Gastrocnemius medialis (tissue), 4 donors: Measurements from ENCODE around the gene TSACC. TPM values are rescaled to one million over a fixed set of nuclear protein-coding genes. Genes with fewer than 3 reads are reported as not detected.

Experiments
- ATAC-seq, 2 donors: fragments of 150-250 bp; one replicate each; pipeline ENCODE4 v1.9.1; 2016
- DNase-seq, 2 donors: peaks; one replicate each; pipeline ENCODE4 v3.0.0-alpha.2; 2019
- H3K27ac ChIP-seq, 4 donors: fragments of 200-600 bp; sonication (generic); 1 replicate in 1 of 4; 2 replicates in 3 of 4; pipeline ENCODE4 v1.5.1; 2016 to 2018; ENCODE audit warnings: mild to moderate bottlenecking in 2 of 4, moderate library complexity in 1 of 4
- H3K27me3 ChIP-seq, 3 donors: fragments of 200-600 bp; sonication (generic) in 2 of 3; 1 replicate in 1 of 3; 2 replicates in 2 of 3; pipeline versions ENCODE4 v1.5.1 to v1.6.0; 2016 to 2019; ENCODE audit warnings: mild to moderate bottlenecking in 1 of 3, moderate library complexity in 1 of 3
- H3K36me3 ChIP-seq, 2 donors: fragments of 200-600 bp; sonication (generic) in 1 of 2; one replicate each; pipeline ENCODE4 v1.5.1; 2017 to 2018
- H3K4me1 ChIP-seq, 2 donors: fragments of 200-600 bp; sonication (generic) in 1 of 2; one replicate each; pipeline ENCODE4 v1.5.1; 2016 to 2017; ENCODE audit warnings: mild to moderate bottlenecking in 2 of 2
- H3K4me3 ChIP-seq, 4 donors: fragments of 200-600 bp; sonication (generic) in 3 of 4; 1 replicate in 1 of 4; 2 replicates in 3 of 4; pipeline ENCODE4 v1.5.1; 2016 to 2019; ENCODE audit warnings: mild to moderate bottlenecking in 2 of 4
- H3K9me3 ChIP-seq, 3 donors: fragments of 200-600 bp; sonication (generic) in 2 of 3; 1 replicate in 1 of 3; 2 replicates in 2 of 3; pipeline ENCODE4 v1.5.1; 2016 to 2019
- POLR2A ChIP-seq, 2 donors: fragments of 450-650 bp; IDR thresholded peaks; one replicate each; pipeline ENCODE4 v1.6.1; 2017; ENCODE audit warnings: antibody characterized with exemption in 2 of 2, mild to moderate bottlenecking in 2 of 2, moderate library complexity in 2 of 2
- in situ Hi-C, 4 donors: fragments of 200-750 bp; cut with MboI; loops; one replicate each; pipeline versions ENCODE4 v1.15.0 to v1.8.0; 2017; ENCODE audit warnings: low sequenced_read_pairs in 4 of 4
- intact Hi-C: fragments of 100-400 bp; cut with DNase I; formaldehyde crosslinking; loops from one replicate; pipeline ENCODE4 v1.15.1; 2023; ENCODE audit warnings: low total_unique reads
- total RNA-seq, 4 donors: library from RNA; depleted of rRNA; stranded (reverse); fragments of >200 nt; gene quantifications; one replicate each; pipeline versions ENCODE4 v1.1.0 to v1.2.3, GENCODE V29; 2016
- TF ChIP-seq, protein P1 (sequence below), 5 experiments: fragments of 450-650 bp in 3 of 5; fragments of 200-600 bp in 2 of 5; sonication (generic) in 2 of 5; IDR thresholded peaks in 4 of 5; conservative IDR thresholded peaks in 1 of 5; 1 replicate in 4 of 5; 2 replicates in 1 of 5; pipeline ENCODE4 v1.5.1; 2016 to 2019; ENCODE audit warnings: antibody characterized with exemption in 5 of 5, mild to moderate bottlenecking in 3 of 5, moderate library complexity in 3 of 5

TSACC gene
- total RNA-seq, 4 donors from 2014 or later, result not detected

DNA sequence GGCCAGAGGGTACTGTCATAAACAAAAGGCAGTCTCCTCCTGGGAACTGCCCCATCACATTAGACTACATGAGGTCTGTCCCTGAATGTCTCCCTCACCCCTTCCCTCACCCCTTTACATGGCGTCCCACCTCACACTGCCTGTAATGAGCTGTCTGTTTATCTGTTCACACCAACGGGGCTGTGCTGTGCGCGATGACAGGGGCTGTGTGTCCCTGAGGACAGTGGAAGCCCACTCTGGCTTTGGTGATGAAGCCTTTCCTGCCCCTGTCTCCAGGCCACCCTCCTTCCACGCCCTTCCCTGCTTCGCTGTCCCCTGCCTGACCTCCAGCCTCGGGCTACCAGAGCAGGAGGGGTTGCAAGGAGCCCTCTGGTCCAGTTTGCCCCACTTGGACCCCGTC, 53.4 kb downstream of the TSACC start:
- H3K27me3 ChIP-seq, result peaks cover 21 to 35% (median 22%) of the 10 kb centered on the region in 3 donors
- H3K36me3 ChIP-seq, result no peaks in the 10 kb centered on the region
- in situ Hi-C loops (no loop called here), intact Hi-C loops (no loop called here)
- no peak for ATAC-seq
- H3K4me1 ChIP-seq, result no peaks in the 10 kb centered on the region
- H3K9me3 ChIP-seq, result no peaks in the 10 kb centered on the region
- TF ChIP-seq POLR2A (IDR thresholded peaks at IDR 0.05), result no peak
- TF ChIP-seq, protein P1, sequence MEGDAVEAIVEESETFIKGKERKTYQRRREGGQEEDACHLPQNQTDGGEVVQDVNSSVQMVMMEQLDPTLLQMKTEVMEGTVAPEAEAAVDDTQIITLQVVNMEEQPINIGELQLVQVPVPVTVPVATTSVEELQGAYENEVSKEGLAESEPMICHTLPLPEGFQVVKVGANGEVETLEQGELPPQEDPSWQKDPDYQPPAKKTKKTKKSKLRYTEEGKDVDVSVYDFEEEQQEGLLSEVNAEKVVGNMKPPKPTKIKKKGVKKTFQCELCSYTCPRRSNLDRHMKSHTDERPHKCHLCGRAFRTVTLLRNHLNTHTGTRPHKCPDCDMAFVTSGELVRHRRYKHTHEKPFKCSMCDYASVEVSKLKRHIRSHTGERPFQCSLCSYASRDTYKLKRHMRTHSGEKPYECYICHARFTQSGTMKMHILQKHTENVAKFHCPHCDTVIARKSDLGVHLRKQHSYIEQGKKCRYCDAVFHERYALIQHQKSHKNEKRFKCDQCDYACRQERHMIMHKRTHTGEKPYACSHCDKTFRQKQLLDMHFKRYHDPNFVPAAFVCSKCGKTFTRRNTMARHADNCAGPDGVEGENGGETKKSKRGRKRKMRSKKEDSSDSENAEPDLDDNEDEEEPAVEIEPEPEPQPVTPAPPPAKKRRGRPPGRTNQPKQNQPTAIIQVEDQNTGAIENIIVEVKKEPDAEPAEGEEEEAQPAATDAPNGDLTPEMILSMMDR (IDR thresholded peaks at IDR 0.05 in 4 of 5, conservative IDR thresholded peaks at IDR 0.05 in 1 of 5), result no peak
- H3K4me3 ChIP-seq, result no peak overlapping the region
- DNase-seq, result no peak
- H3K27ac ChIP-seq, result no peak overlapping the region

DNA sequence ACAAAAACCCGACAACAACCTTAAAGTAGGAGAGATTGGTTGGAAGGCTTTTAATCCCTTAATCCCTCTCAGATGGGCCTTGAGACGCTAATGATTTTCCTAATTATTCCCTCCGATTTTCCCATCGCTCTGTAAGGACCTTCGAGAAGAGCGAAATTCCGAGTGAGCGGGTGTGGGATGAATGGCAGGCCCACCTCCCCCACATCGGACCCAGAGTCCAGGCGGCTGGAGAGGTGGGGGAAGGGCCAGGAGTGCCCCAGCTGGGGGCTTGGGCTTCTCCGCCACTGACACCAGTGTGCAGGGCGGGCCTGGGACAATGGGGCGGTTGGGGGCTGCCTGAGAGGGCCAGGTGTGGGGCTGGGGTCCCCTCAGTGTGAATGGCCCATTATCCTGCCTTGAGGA, 54.1 kb downstream of the TSACC start:
- Histone ChIP-seq H3K36me3 (no peaks in the 10 kb centered on the region), H3K4me3 (no peak overlapping the region), H3K4me1 (no peaks in the 10 kb centered on the region), H3K27me3 (peaks cover 18 to 35% (median 21%) of the 10 kb centered on the region in 3 donors), H3K9me3 (no peaks in the 10 kb centered on the region), H3K27ac (no peak overlapping the region)
- ATAC-seq, result no peak
- in situ Hi-C loops (no loop called here), intact Hi-C loops (no loop called here)
- no peak for DNase-seq
- TF ChIP-seq, protein P1 (IDR thresholded peaks at IDR 0.05 in 4 of 5, conservative IDR thresholded peaks at IDR 0.05 in 1 of 5), result no peak
- TF ChIP-seq POLR2A (IDR thresholded peaks at IDR 0.05), result no peak

DNA sequence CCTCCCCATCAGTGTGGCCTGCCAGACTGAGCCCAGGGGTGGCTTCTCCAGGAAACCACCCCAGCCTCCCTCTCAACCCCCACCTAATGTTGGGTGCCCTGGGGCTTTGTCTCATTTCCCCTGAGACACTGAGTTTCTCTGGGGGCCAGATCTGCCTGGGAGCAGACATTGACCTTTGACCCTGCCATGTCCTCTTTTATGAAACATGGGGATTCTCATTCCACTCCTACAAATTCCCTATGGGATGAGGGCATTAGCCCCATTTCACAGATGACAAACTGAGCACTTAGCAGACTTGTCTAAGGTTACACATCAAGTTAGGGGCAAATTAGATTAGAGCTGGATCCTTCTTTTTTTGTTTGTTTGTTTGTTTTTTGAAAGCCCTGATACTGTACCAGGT, 54.8 kb downstream of the TSACC start:
- TF ChIP-seq, protein P1 (IDR thresholded peaks at IDR 0.05 in 4 of 5, conservative IDR thresholded peaks at IDR 0.05 in 1 of 5), result no peak
- TF ChIP-seq POLR2A (IDR thresholded peaks at IDR 0.05), result no peak
- Histone ChIP-seq H3K36me3 (no peaks in the 10 kb centered on the region), H3K9me3 (no peaks in the 10 kb centered on the region), H3K27ac (no peak overlapping the region), H3K27me3 (peaks cover 11 to 30% (median 16%) of the 10 kb centered on the region in 3 donors), H3K4me3 (no peak overlapping the region), H3K4me1 (no peaks in the 10 kb centered on the region)
- no peak for ATAC-seq
- DNase-seq, result no peak
- intact Hi-C loops (no loop called here), in situ Hi-C loops (no loop called here)

DNA sequence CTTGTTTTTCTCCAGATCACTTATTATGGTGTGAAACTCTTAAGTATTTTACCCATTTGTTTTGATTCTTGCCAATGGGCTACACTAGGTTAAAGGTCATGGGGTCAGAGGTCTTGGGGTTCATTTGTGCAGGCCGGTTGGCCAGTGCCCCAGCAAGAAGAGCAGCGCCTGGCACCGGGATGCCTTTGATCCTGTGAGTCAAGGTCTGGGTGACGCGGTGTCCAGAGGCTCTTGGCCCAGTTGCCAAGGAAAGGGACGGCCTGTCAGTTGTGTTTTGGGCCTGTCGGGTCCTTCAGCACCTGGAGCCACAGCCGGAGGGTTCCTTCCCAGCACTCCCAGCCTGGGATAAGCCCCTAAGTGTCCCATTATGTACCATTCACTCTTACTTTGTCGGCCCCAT, 55.8 kb downstream of the TSACC start:
- in situ Hi-C loops (no loop called here), intact Hi-C loops (no loop called here)
- no peak overlapping the region for H3K27ac ChIP-seq
- no peak overlapping the region for H3K4me3 ChIP-seq
- DNase-seq (no peak), ATAC-seq (no peak)
- H3K36me3 ChIP-seq, result no peaks in the 10 kb centered on the region
- no peak for TF ChIP-seq POLR2A (IDR thresholded peaks at IDR 0.05)
- TF ChIP-seq, protein P1 (IDR thresholded peaks at IDR 0.05 in 4 of 5, conservative IDR thresholded peaks at IDR 0.05 in 1 of 5), result no peak
- no peaks in the 10 kb centered on the region for H3K4me1 ChIP-seq
- no peaks in the 10 kb centered on the region for H3K9me3 ChIP-seq
- H3K27me3 ChIP-seq, result peaks cover 4 to 23% (median 9%) of the 10 kb centered on the region in 3 donors

DNA sequence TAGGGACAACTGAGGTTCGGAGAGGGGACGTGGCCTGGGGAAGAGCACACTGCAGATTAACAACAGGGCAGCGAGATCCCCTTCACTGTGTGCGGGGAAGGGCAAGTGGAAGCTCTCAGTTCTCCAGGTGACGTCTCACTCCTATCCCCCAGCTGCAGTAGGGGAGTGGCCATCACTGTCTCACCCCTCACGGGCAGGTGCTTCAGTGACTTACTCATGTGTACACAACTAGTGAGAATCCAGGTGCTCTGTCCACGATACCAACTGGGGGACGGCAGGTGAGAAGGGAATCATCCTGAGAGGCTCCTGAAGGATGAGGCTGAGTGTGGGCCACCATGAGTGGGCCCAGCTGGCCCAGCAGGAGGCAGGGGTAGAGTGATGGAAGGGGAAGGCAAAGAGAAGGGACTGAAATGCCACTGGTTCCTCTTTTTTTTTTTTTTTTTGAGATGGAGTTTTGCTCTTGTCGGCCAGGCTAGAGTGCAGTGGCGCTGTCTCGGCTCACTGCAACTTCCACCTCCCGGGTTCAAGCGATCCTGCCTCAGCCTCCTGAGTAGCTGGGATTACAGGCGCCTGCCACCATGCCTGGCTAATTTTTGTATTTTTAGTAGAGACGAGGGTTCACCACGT, 56.6 kb downstream of the TSACC start:
- TF ChIP-seq, protein P1 (IDR thresholded peaks at IDR 0.05 in 4 of 5, conservative IDR thresholded peaks at IDR 0.05 in 1 of 5), result no peak
- no peak for TF ChIP-seq POLR2A (IDR thresholded peaks at IDR 0.05)
- ATAC-seq (no peak), DNase-seq (no peak)
- H3K9me3 ChIP-seq, result no peaks in the 10 kb centered on the region
- peaks cover 0 to 17% (median 4%) of the 10 kb centered on the region in 3 donors for H3K27me3 ChIP-seq
- H3K4me3 ChIP-seq, result no peak overlapping the region
- in situ Hi-C loops, result no loop called here
- intact Hi-C loops, result no loop called here
- H3K27ac ChIP-seq, result no peak overlapping the region
- no peaks in the 10 kb centered on the region for H3K4me1 ChIP-seq
- no peaks in the 10 kb centered on the region for H3K36me3 ChIP-seq
